ENCODE results near the gene USP32. TPM values are rescaled to one million over a fixed set of nuclear protein-coding genes. Genes with fewer than 3 reads are reported as not detected.
"Not testable (repeated sequence)": the region's sequence is repeated elsewhere in the genome, so short reads cannot be mapped to it uniquely, and the experiment has no call there.

Gene USP32
- total RNA-seq, 1 experiment from 2014 or later, result 73.5 TPM

- TF ChIP-seq, protein P1, sequence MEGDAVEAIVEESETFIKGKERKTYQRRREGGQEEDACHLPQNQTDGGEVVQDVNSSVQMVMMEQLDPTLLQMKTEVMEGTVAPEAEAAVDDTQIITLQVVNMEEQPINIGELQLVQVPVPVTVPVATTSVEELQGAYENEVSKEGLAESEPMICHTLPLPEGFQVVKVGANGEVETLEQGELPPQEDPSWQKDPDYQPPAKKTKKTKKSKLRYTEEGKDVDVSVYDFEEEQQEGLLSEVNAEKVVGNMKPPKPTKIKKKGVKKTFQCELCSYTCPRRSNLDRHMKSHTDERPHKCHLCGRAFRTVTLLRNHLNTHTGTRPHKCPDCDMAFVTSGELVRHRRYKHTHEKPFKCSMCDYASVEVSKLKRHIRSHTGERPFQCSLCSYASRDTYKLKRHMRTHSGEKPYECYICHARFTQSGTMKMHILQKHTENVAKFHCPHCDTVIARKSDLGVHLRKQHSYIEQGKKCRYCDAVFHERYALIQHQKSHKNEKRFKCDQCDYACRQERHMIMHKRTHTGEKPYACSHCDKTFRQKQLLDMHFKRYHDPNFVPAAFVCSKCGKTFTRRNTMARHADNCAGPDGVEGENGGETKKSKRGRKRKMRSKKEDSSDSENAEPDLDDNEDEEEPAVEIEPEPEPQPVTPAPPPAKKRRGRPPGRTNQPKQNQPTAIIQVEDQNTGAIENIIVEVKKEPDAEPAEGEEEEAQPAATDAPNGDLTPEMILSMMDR (conservative IDR thresholded peaks at IDR 0.05), result peak; percentile 60
- not testable (repeated sequence) for H3K79me1 ChIP-seq (ENCODE audit: insufficient read depth, low read depth, low read length, poor library complexity, severe bottlenecking); H3K9me3 ChIP-seq (ENCODE audit: control insufficient read depth, low read depth, low read length); H3K27me3 Mint-ChIP-seq (ENCODE audit: low read depth); H3K56ac ChIP-seq (ENCODE audit: insufficient read length, low read depth, low read length); H3K18ac ChIP-seq (ENCODE audit: insufficient read length, low read depth, low read length); H2BK5ac ChIP-seq (ENCODE audit: insufficient read length, low read length); H3K9me3 Mint-ChIP-seq; H2AK5ac ChIP-seq (ENCODE audit: insufficient read length, low read length); H4K91ac ChIP-seq (ENCODE audit: insufficient read length, low read depth, low read length); H3K9ac ChIP-seq (ENCODE audit: extremely low read depth, insufficient read length, low read length); H3K4me1 ChIP-seq (ENCODE audit: insufficient read depth, low read length); H3K23ac ChIP-seq (ENCODE audit: insufficient read length, low read depth, low read length); H3K79me2 ChIP-seq (ENCODE audit: insufficient read depth, low read length); H2AFZ ChIP-seq (ENCODE audit: low read length); H2BK120ac ChIP-seq (ENCODE audit: low read depth, low read length, poor library complexity, severe bottlenecking); H4K5ac ChIP-seq (ENCODE audit: insufficient read length, low read depth, low read length); H3K27me3 ChIP-seq (ENCODE audit: insufficient read depth, low read length); H3K4me3 Mint-ChIP-seq; H3K27ac Mint-ChIP-seq; H2BK15ac ChIP-seq (ENCODE audit: low read depth, low read length); H2BK20ac ChIP-seq (ENCODE audit: low read depth, low read length, poor library complexity, severe bottlenecking); H4K20me1 ChIP-seq (ENCODE audit: control insufficient read depth, insufficient read depth, insufficient read length); H3K14ac ChIP-seq (ENCODE audit: insufficient read depth, low read length); H4K8ac ChIP-seq (replicated peaks; ENCODE audit: insufficient read length, low read depth, low read length); H3K4ac ChIP-seq (ENCODE audit: low read depth, low read length); H3K27ac ChIP-seq (ENCODE audit: insufficient read length, low read depth, low read length); H3K4me2 ChIP-seq (ENCODE audit: insufficient read depth, insufficient read length, low read length); H3K23me2 ChIP-seq (ENCODE audit: insufficient read length, low read depth, low read length, poor library complexity, severe bottlenecking); H3T11ph ChIP-seq (ENCODE audit: low read length); H2BK12ac ChIP-seq (ENCODE audit: insufficient read length, low read depth, low read length)
- peaks cover 19 to 28% of the 10 kb centered on the region in 2 experiments for H3K4me1 Mint-ChIP-seq
- peaks cover 6 to 25% (median 23%) of the 10 kb centered on the region in 3 experiments for H3K36me3 Mint-ChIP-seq (ENCODE audit: insufficient read depth in 1 of 3, low read depth in 3 of 3)
- WGBS (ENCODE audit: extremely low coverage, insufficient read length, low lambda C conversion rate), result no CpG with 5 or more reads among the region's 6 CpGs
- DNase-seq, result peak; percentile 77
Measured at GRCh38 chr17:60174767-60175166, 217.2 kb downstream of the USP32 start.
